K562 (cell line): ENCODE data around the gene MME. TPM values are rescaled to one million over a fixed set of nuclear protein-coding genes. Genes with fewer than 3 reads are reported as not detected.

Source experiments
- CREM ChIP-seq: IDR thresholded peaks from 2 replicates; pipeline ENCODE4 v1.6.1; 2014; ENCODE audit warnings: antibody characterized with exemption, low read depth
- DDX20 ChIP-seq: fragments of 450-650 bp; IDR thresholded peaks from 2 replicates; pipeline ENCODE4 v1.6.1; 2016; ENCODE audit warnings: missing genetic modification characterization, low read depth, mild to moderate bottlenecking, missing compliant biosample characterization, moderate library complexity
- EP300 ChIP-seq: IDR thresholded peaks from 2 replicates; pipeline ENCODE4 v1.6.1; 2012; ENCODE audit warnings: low read length, improper control_type of control experiment
- ETS2 ChIP-seq: IDR thresholded peaks from 2 replicates; pipeline ENCODE4 v1.6.1; 2016; ENCODE audit warnings: borderline replicate concordance, missing genetic modification characterization, mild to moderate bottlenecking, moderate library complexity, missing compliant biosample characterization; ENCODE audit not compliant: poor library complexity, severe bottlenecking
- ETV5 ChIP-seq: sonication (generic); formaldehyde crosslinking; IDR thresholded peaks from 2 replicates; pipeline ENCODE4 v1.4.0; 2020; ENCODE audit warnings: low read depth, mild to moderate bottlenecking, missing genetic modification reagents
- ETV6 ChIP-seq, 3 experiments: fragments of 150-350 bp in 1 of 3; sonication (generic) in 1 of 3; formaldehyde crosslinking in 1 of 3; IDR thresholded peaks; 2 replicates each; pipeline versions ENCODE4 v1.6.1 to v1.8.0; 2014 to 2022; ENCODE audit warnings: borderline replicate concordance in 2 of 3, low read depth in 2 of 3, antibody characterized with exemption in 1 of 3, low read length in 1 of 3, mild to moderate bottlenecking in 1 of 3, missing genetic modification reagents in 1 of 3
- FOXK2 ChIP-seq, 2 experiments: fragments of 450-650 bp; IDR thresholded peaks in 1 of 2; conservative IDR thresholded peaks in 1 of 2; 2 replicates each; pipeline ENCODE4 v1.6.1; 2016; ENCODE audit warnings: low read depth in 2 of 2, mild to moderate bottlenecking in 1 of 2
- HDGF ChIP-seq: fragments of 450-650 bp; IDR thresholded peaks from 2 replicates; pipeline ENCODE4 v1.6.1; 2016
- LEF1 ChIP-seq: fragments of 450-650 bp; IDR thresholded peaks from 2 replicates; pipeline ENCODE4 v1.6.1; 2016; ENCODE audit warnings: mild to moderate bottlenecking
- NR4A1 ChIP-seq, 2 experiments: fragments of 250-450 bp in 1 of 2; fragments of 450-650 bp in 1 of 2; sonication (Bioruptor Pico) in 1 of 2; IDR thresholded peaks; 2 replicates each; pipeline versions ENCODE4 v1.4.0 to v1.6.1; 2016 to 2020; ENCODE audit warnings: mild to moderate bottlenecking in 2 of 2, missing compliant biosample characterization in 1 of 2, missing genetic modification characterization in 1 of 2, moderate library complexity in 1 of 2
- PYGO2 ChIP-seq: fragments of 450-650 bp; IDR thresholded peaks from 2 replicates; pipeline ENCODE4 v1.6.1; 2016; ENCODE audit warnings: mild to moderate bottlenecking, missing genetic modification characterization, moderate library complexity, missing compliant biosample characterization
- RNF2 ChIP-seq: sonication (generic); IDR thresholded peaks from 2 replicates; pipeline ENCODE4 v1.6.1; 2016
- SMAD2 ChIP-seq: fragments of 150-350 bp; IDR thresholded peaks from 2 replicates; pipeline ENCODE4 v1.6.1; 2014; ENCODE audit warnings: low read depth, mild to moderate bottlenecking, low read length
- STAT5B ChIP-seq: fragments of 250-450 bp; sonication (Bioruptor Pico); IDR thresholded peaks from 2 replicates; pipeline ENCODE4 v1.8.0; 2021; ENCODE audit warnings: mild to moderate bottlenecking, inconsistent platforms
- TEAD4 ChIP-seq, 2 experiments: sonication (generic) in 1 of 2; formaldehyde crosslinking in 1 of 2; IDR thresholded peaks; 2 replicates each; pipeline versions ENCODE4 v1.6.1 to v1.8.0; 2012 to 2022; ENCODE audit warnings: borderline replicate concordance in 1 of 2, inconsistent platforms in 1 of 2, low read length in 1 of 2, mild to moderate bottlenecking in 1 of 2, missing genetic modification reagents in 1 of 2
- TSHZ1 ChIP-seq: fragments of 250-450 bp; sonication (Bioruptor Pico); IDR thresholded peaks from 2 replicates; pipeline ENCODE4 v1.4.0; 2020; ENCODE audit warnings: mild to moderate bottlenecking, moderate library complexity
- ZBTB2 ChIP-seq: fragments of 450-650 bp; IDR thresholded peaks from 2 replicates; pipeline ENCODE4 v1.6.1; 2016; ENCODE audit warnings: antibody characterized with exemption
- ZEB2 ChIP-seq: fragments of 450-650 bp; IDR thresholded peaks from 2 replicates; pipeline ENCODE4 v1.6.1; 2016
- ZNF707 ChIP-seq: fragments of 250-450 bp; sonication (Bioruptor Pico); conservative IDR thresholded peaks from 2 replicates; pipeline ENCODE4 v1.8.0; 2022; ENCODE audit warnings: inconsistent platforms, mild to moderate bottlenecking, moderate library complexity
- polyA plus RNA-seq, 8 experiments: library from polyadenylated mRNA; depleted of rRNA in 4 of 8; stranded (reverse) in 5 of 8; unstranded in 3 of 8; fragments of >200 nt; fragmentation: Nextera tagmentation in 2 of 8; fragmentation: Illumina TruSeq in 1 of 8; extraction: Ambion mirVana in 2 of 8; extraction: Trizol in 1 of 8; gene quantifications; 2 replicates each; pipeline versions ENCODE4 v1.2.1 to v1.2.3, GENCODE V29; 2011 to 2014; ENCODE audit warnings: inconsistent platforms in 1 of 8, missing spikeins in 1 of 8
- total RNA-seq, 7 experiments: library from RNA; depleted of rRNA in 6 of 7; stranded (reverse); fragments of >200 nt in 6 of 7; fragmentation: Illumina TruSeq in 2 of 7; extraction: Trizol in 2 of 7; gene quantifications; 2 replicates each; pipeline versions ENCODE4 v1.2.1 to v1.2.3, GENCODE V29; 2011 to 2021; ENCODE audit warnings: low replicate concordance in 1 of 7
- TF ChIP-seq, protein P1 (sequence below), 2 experiments: fragments of 450-650 bp in 1 of 2; sonication (generic) in 1 of 2; formaldehyde crosslinking in 1 of 2; IDR thresholded peaks in 1 of 2; conservative IDR thresholded peaks in 1 of 2; 2 replicates each; pipeline versions ENCODE4 v1.6.1 to v1.8.1; 2016 to 2023; ENCODE audit warnings: mild to moderate bottlenecking in 2 of 2, moderate library complexity in 2 of 2, inconsistent platforms in 1 of 2, missing genetic modification reagents in 1 of 2

MME gene
- total and polyA plus RNA-seq, 9 of the 15 experiments (the other 6 are each of a cell fraction or from before 2014, with no cell fraction given): 0.80 to 8.6 (median 2.5) TPM

- TF ChIP-seq, protein P1, sequence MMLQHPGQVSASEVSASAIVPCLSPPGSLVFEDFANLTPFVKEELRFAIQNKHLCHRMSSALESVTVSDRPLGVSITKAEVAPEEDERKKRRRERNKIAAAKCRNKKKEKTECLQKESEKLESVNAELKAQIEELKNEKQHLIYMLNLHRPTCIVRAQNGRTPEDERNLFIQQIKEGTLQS (IDR thresholded peaks at IDR 0.05): peak; percentile 90
- TF ChIP-seq, protein P1 (CRISPR knock-in tag; conservative IDR thresholded peaks at IDR 0.05): no peak
- TF ChIP-seq FOXK2 (conservative IDR thresholded peaks at IDR 0.05 in 1 of 2, IDR thresholded peaks at IDR 0.05 in 1 of 2; ENCODE audit: low read depth in 2 of 2) (peak; percentile 24 to 60; a peak in 2 of 4 replicates), DDX20 (tag) (0 out of 2 replicates have a peak, but pooled peaks have one; percentile 6), STAT5B (CRISPR knock-in tag) (no peak), CREM (peak; percentile 88), RNF2 (peak; percentile 81), EP300 (peak; percentile 92), ZEB2 (peak; percentile 98), ETV6 (IDR thresholded peaks at IDR 0.05; ENCODE audit: borderline replicate concordance in 1 of 2, low read depth in 2 of 2, low read length in 1 of 2) (peak in 1 of 2 experiments; percentile 72; a peak in 1 of 4 replicates), ETV6 (CRISPR knock-in tag; IDR thresholded peaks at IDR 0.05; ENCODE audit: borderline replicate concordance) (no peak), NR4A1 (CRISPR knock-in tag; IDR thresholded peaks at IDR 0.05) (no peak), NR4A1 (tag; IDR thresholded peaks at IDR 0.05) (0 out of 2 replicates have a peak, but pooled peaks have one; percentile 18), ZBTB2 (0 out of 2 replicates have a peak, but pooled peaks have one; percentile 29), TEAD4 (IDR thresholded peaks at IDR 0.05; ENCODE audit: low read length) (peak; percentile 97), TEAD4 (CRISPR knock-in tag; IDR thresholded peaks at IDR 0.05; ENCODE audit: borderline replicate concordance) (no peak), ETS2 (tag) (no peak), ZNF707 (CRISPR knock-in tag) (no peak), HDGF (no peak), LEF1 (peak; percentile 99), PYGO2 (tag) (peak; percentile 78; the same call in 1 of the 2 replicates), ETV5 (no peak), TSHZ1 (CRISPR knock-in tag) (no peak), SMAD2 (no peak)
These were observed 42.5 kb upstream of the MME start (continued) for GRCh38 chr3:155037508-155038202.
